PC-9 (cell line): Measurements from ENCODE around the gene ERGIC1. TPM values are rescaled to one million over a fixed set of nuclear protein-coding genes. Genes with fewer than 3 reads are reported as not detected.

Experiments
- BruUV-seq: library from RNA; stranded (reverse); fragments of 400-500 nt; replicated peaks from 2 replicates; lab custom pipeline; 2021; lab: Mats Ljungman, UMichigan
- CTCF ChIA-PET: fragments of 300-600 bp; sonication (Branson Sonifier 250); formaldehyde crosslinking; loops from one replicate; lab custom pipeline; 2022; ENCODE audit warnings: antibody characterized with exemption; lab: Charles Lee
- POLR2A ChIA-PET: fragments of 300-600 bp; sonication (Branson Sonifier 250); formaldehyde crosslinking; loops from one replicate; lab custom pipeline; 2022; ENCODE audit warnings: antibody characterized with exemption; ENCODE audit not compliant: unreplicated experiment; lab: Charles Lee
- DNase-seq, 2 experiments: peaks; one replicate each; pipeline versions ENCODE4 v3.0.0 to v3.0.0-alpha.2; 2015 to 2022; ENCODE audit warnings: mixed read lengths in 1 of 2
- H2AFZ ChIP-seq: fragments of 200-600 bp; sonication (generic); 2 replicates; pipeline ENCODE4 v1.8.1; 2017; ENCODE audit warnings: antibody characterized with exemption
- H3F3A ChIP-seq: fragments of 200-600 bp; sonication (generic); 2 replicates; pipeline ENCODE4 v1.8.1; 2017; ENCODE audit warnings: antibody characterized with exemption, mild to moderate bottlenecking, low read depth; ENCODE audit not compliant: insufficient read depth
- H3K27ac ChIP-seq: fragments of 200-600 bp; sonication (generic); 2 replicates; pipeline ENCODE4 v1.6.1; 2016; ENCODE audit warnings: mixed run types
- H3K27me3 ChIP-seq: fragments of 200-600 bp; sonication (generic); 2 replicates; pipeline ENCODE4 v1.6.1; 2016; ENCODE audit warnings: low read depth, mixed run types; ENCODE audit not compliant: insufficient read depth
- H3K36me3 ChIP-seq: fragments of 200-600 bp; sonication (generic); 2 replicates; pipeline ENCODE4 v1.6.1; 2016; ENCODE audit warnings: low read depth, mixed run types
- H3K4me1 ChIP-seq: fragments of 200-600 bp; sonication (generic); replicated peaks from 2 replicates; pipeline ENCODE4 v1.6.1; 2016; ENCODE audit warnings: mixed run types; ENCODE audit not compliant: insufficient read depth
- H3K4me2 ChIP-seq: fragments of 200-600 bp; sonication (generic); 2 replicates; pipeline ENCODE4 v1.6.1; 2017; ENCODE audit warnings: mixed run types
- H3K4me3 ChIP-seq: fragments of 200-600 bp; sonication (generic); 2 replicates; pipeline ENCODE4 v1.6.1; 2016; ENCODE audit warnings: mixed run types
- H3K79me2 ChIP-seq: fragments of 200-600 bp; sonication (generic); 2 replicates; pipeline ENCODE4 v1.6.1; 2017; ENCODE audit warnings: low read depth, mixed run types
- H3K9me2 ChIP-seq: fragments of 200-600 bp; sonication (generic); 2 replicates; pipeline ENCODE4 v1.8.1; 2017; ENCODE audit warnings: mild to moderate bottlenecking; ENCODE audit not compliant: insufficient read depth
- H3K9me3 ChIP-seq: fragments of 200-600 bp; sonication (generic); 2 replicates; pipeline ENCODE4 v1.8.1; 2016; ENCODE audit warnings: low read depth; ENCODE audit not compliant: insufficient read depth
- H4K20me1 ChIP-seq: fragments of 200-600 bp; sonication (generic); 2 replicates; pipeline ENCODE4 v1.8.1; 2017; ENCODE audit not compliant: insufficient read depth
- CTCF ChIP-seq: fragments of 200-600 bp; sonication (generic); conservative IDR thresholded peaks from 2 replicates; pipeline ENCODE4 v1.6.1; 2017; ENCODE audit warnings: mixed run types, antibody characterized with exemption, mild to moderate bottlenecking, moderate library complexity
- EZH2 ChIP-seq: fragments of 200-600 bp; sonication (generic); IDR thresholded peaks from 2 replicates; pipeline ENCODE4 v1.8.0; 2017; ENCODE audit warnings: antibody characterized with exemption, low read depth
- intact Hi-C: fragments of 100-400 bp; cut with micrococcal nuclease; formaldehyde crosslinking; loops from one replicate; pipeline ENCODE4 v1.10.0; 2022; ENCODE audit not compliant: unreplicated experiment
- total RNA-seq: library from RNA; stranded (reverse); gene quantifications from 2 replicates; pipeline ENCODE4 v1.2.3, GENCODE V29; 2021

The ERGIC1 gene
- total RNA-seq, 1 experiment from 2014 or later, result 159 TPM

GRCh38 chr5:172815631-172816030, 18.4 kb upstream of the ERGIC1 start:
- DNase-seq, result no peak
- H3K4me3 ChIP-seq, result no peak overlapping the region
- no peaks in the 10 kb centered on the region for H3K9me2 ChIP-seq
- H3K27me3 ChIP-seq, result no peaks in the 10 kb centered on the region
- H2AFZ ChIP-seq, result no peak overlapping the region
- ChIA-PET CTCF (no interaction called here), POLR2A (no interaction called here)
- H3K79me2 ChIP-seq, result no peaks in the 10 kb centered on the region
- BruUV-seq, result no TSS peak
- 0 out of 2 replicates have a peak, but pooled peaks cover 3% of the 10 kb centered on the region for H3F3A ChIP-seq
- no peak overlapping the region for H3K27ac ChIP-seq
- TF ChIP-seq EZH2, result no peak
- H3K4me1 ChIP-seq, result no peaks in the 10 kb centered on the region
- intact Hi-C loops, result no loop called here
- H3K9me3 ChIP-seq, result no peaks in the 10 kb centered on the region
- no peaks in the 10 kb centered on the region for H4K20me1 ChIP-seq
- no peak overlapping the region for H3K4me2 ChIP-seq
- H3K36me3 ChIP-seq, result no peaks in the 10 kb centered on the region

- intact Hi-C loops, result no loop called here
- ChIA-PET POLR2A (interaction anchor here (0.6 kb wide), 1 partner anchor 81 kb away, joined by 5 read pairs; no protein-coding TSS in a partner anchor), CTCF (interaction anchor here (0.7 kb wide), 1 partner anchor 52 kb away, joined by 3 read pairs; no protein-coding TSS in a partner anchor)
- Histone ChIP-seq H3K79me2 (no peaks in the 10 kb centered on the region), H3K4me3 (no peak overlapping the region), H3K36me3 (no peaks in the 10 kb centered on the region), H3K4me2 (no peak overlapping the region), H3K4me1 (no peaks in the 10 kb centered on the region), H3K27me3 (no peaks in the 10 kb centered on the region), H3K27ac (no peak overlapping the region), H4K20me1 (no peaks in the 10 kb centered on the region), H3F3A (0 out of 2 replicates have a peak, but pooled peaks cover 3% of the 10 kb centered on the region), H2AFZ (no peak overlapping the region), H3K9me3 (no peaks in the 10 kb centered on the region), H3K9me2 (no peaks in the 10 kb centered on the region)
- no TSS peak for BruUV-seq
- no peak for DNase-seq
- TF ChIP-seq CTCF, result no peak
- TF ChIP-seq EZH2, result no peak
Observed at GRCh38 chr5:172816925-172817562, 17.0 kb upstream of the ERGIC1 start.

GRCh38 chr5:172817664-172818063, 16.4 kb upstream of the ERGIC1 start:
- ChIA-PET POLR2A (interaction anchor here (0.8 kb wide), 1 partner anchor 134 kb away, joined by 28 read pairs; no protein-coding TSS in a partner anchor), CTCF (no interaction called here)
- Histone ChIP-seq H3K27me3 (no peaks in the 10 kb centered on the region), H3K27ac (no peak overlapping the region), H3K36me3 (no peaks in the 10 kb centered on the region), H3K4me3 (no peak overlapping the region), H3K9me3 (no peaks in the 10 kb centered on the region), H3K4me1 (no peaks in the 10 kb centered on the region), H2AFZ (no peak overlapping the region), H4K20me1 (no peaks in the 10 kb centered on the region), H3K79me2 (no peaks in the 10 kb centered on the region), H3K9me2 (no peaks in the 10 kb centered on the region), H3K4me2 (no peak overlapping the region), H3F3A (0 out of 2 replicates have a peak, but pooled peaks cover 3% of the 10 kb centered on the region)
- no peak for DNase-seq
- BruUV-seq, result no TSS peak
- intact Hi-C loops, result no loop called here
- no peak for TF ChIP-seq CTCF
- no peak for TF ChIP-seq EZH2
